IPS DF 6.9 (cell line): ENCODE data around the gene SARDH.

Source experiments
- DNase-seq: peaks from one replicate; pipeline ENCODE4 v3.0.0-alpha.2; 2013; ENCODE audit warnings: low read depth, low spot score
- H3K27ac ChIP-seq: one replicate; pipeline ENCODE4 v1.5.1; 2013; ENCODE audit warnings: low read length, control low read depth
- H3K27me3 ChIP-seq: 2 replicates; pipeline ENCODE4 v1.6.1; 2013; ENCODE audit warnings: mild to moderate bottlenecking, low read length; ENCODE audit not compliant: control insufficient read depth, insufficient read depth
- H3K36me3 ChIP-seq: 2 replicates; pipeline ENCODE4 v1.6.1; 2013; ENCODE audit warnings: low read length; ENCODE audit not compliant: control insufficient read depth, insufficient read depth
- H3K4me1 ChIP-seq: 2 replicates; pipeline ENCODE4 v1.6.1; 2013; ENCODE audit warnings: low read length; ENCODE audit not compliant: control insufficient read depth, insufficient read depth
- H3K4me3 ChIP-seq: 2 replicates; pipeline ENCODE4 v1.5.1; 2013; ENCODE audit warnings: mild to moderate bottlenecking, low read length
- H3K9me3 ChIP-seq: 2 replicates; pipeline ENCODE4 v1.6.1; 2013; ENCODE audit warnings: low read length, inconsistent platforms; ENCODE audit not compliant: control insufficient read depth, insufficient read depth
- WGBS: extraction: QIAGEN DNeasy Blood & Tissue Kit; methylation state at CpG from one replicate; pipeline ENCODE4 v1.1.7; 2013; ENCODE audit warnings: mixed read lengths, missing lambda C conversion rate; ENCODE audit not compliant: insufficient read length, insufficient coverage; 5-methylcytosine and 5-hydroxymethylcytosine counted together

The SARDH gene

GRCh38 chr9:133774799-133775198, 36.6 kb upstream of the SARDH start:
- no peaks in the 10 kb centered on the region for H3K9me3 ChIP-seq
- no peaks in the 10 kb centered on the region for H3K27me3 ChIP-seq
- DNase-seq = no peak
- H3K4me1 ChIP-seq = no peaks in the 10 kb centered on the region
- WGBS = no CpG with 5 or more reads among the region's 16 CpGs
- 0 out of 2 replicates have a peak, but pooled peaks cover 5% of the 10 kb centered on the region for H3K36me3 ChIP-seq
- H3K4me3 ChIP-seq = no peak overlapping the region
- no peak overlapping the region for H3K27ac ChIP-seq

- Histone ChIP-seq H3K4me1 (no peaks in the 10 kb centered on the region), H3K27me3 (no peaks in the 10 kb centered on the region), H3K9me3 (no peaks in the 10 kb centered on the region), H3K36me3 (0 out of 2 replicates have a peak, but pooled peaks cover 5% of the 10 kb centered on the region), H3K27ac (no peak overlapping the region), H3K4me3 (no peak overlapping the region)
- WGBS = no CpG with 5 or more reads among the region's 9 CpGs
- no peak for DNase-seq
Measured at GRCh38 chr9:133773889-133774655, 35.9 kb upstream of the SARDH start.

GRCh38 chr9:133772581-133772980, 34.4 kb upstream of the SARDH start:
- Histone ChIP-seq H3K4me3 (no peak overlapping the region), H3K4me1 (no peaks in the 10 kb centered on the region), H3K9me3 (no peaks in the 10 kb centered on the region), H3K27ac (no peak overlapping the region), H3K27me3 (no peaks in the 10 kb centered on the region), H3K36me3 (peaks cover 5% of the 10 kb centered on the region; the same call in 1 of the 2 replicates)
- WGBS = no CpG with 5 or more reads among the region's 7 CpGs
- no peak for DNase-seq

- Histone ChIP-seq H3K36me3 (peaks cover 5% of the 10 kb centered on the region; the same call in 1 of the 2 replicates), H3K4me3 (no peak overlapping the region), H3K27ac (no peak overlapping the region), H3K4me1 (no peaks in the 10 kb centered on the region), H3K27me3 (no peaks in the 10 kb centered on the region), H3K9me3 (no peaks in the 10 kb centered on the region)
- no peak for DNase-seq
- no CpG with 5 or more reads among the region's 26 CpGs for WGBS
Measured at GRCh38 chr9:133771486-133772482, 33.6 kb upstream of the SARDH start.

- Histone ChIP-seq H3K9me3 (no peaks in the 10 kb centered on the region), H3K27ac (no peak overlapping the region), H3K36me3 (peaks cover 5% of the 10 kb centered on the region; the same call in 1 of the 2 replicates), H3K4me3 (no peak overlapping the region), H3K4me1 (no peaks in the 10 kb centered on the region), H3K27me3 (no peaks in the 10 kb centered on the region)
- WGBS = no CpG with 5 or more reads among the region's 16 CpGs
- no peak for DNase-seq
Measured at GRCh38 chr9:133770076-133770777, 32.1 kb upstream of the SARDH start.

GRCh38 chr9:133769511-133770075, 31.4 kb upstream of the SARDH start:
- H3K4me1 ChIP-seq = no peaks in the 10 kb centered on the region
- no peak overlapping the region for H3K4me3 ChIP-seq
- DNase-seq = no peak
- WGBS = no CpG with 5 or more reads among the region's 17 CpGs
- H3K27ac ChIP-seq = no peak overlapping the region
- no peaks in the 10 kb centered on the region for H3K9me3 ChIP-seq
- H3K27me3 ChIP-seq = no peaks in the 10 kb centered on the region
- peaks cover 2% of the 10 kb centered on the region; the same call in 1 of the 2 replicates for H3K36me3 ChIP-seq

- no peaks in the 10 kb centered on the region for H3K27me3 ChIP-seq
- H3K27ac ChIP-seq = no peak overlapping the region
- DNase-seq = no peak
- H3K9me3 ChIP-seq = no peaks in the 10 kb centered on the region
- WGBS = no CpG with 5 or more reads among the region's 15 CpGs
- no peaks in the 10 kb centered on the region for H3K4me1 ChIP-seq
- H3K36me3 ChIP-seq = peaks cover 2% of the 10 kb centered on the region; the same call in 1 of the 2 replicates
- no peak overlapping the region for H3K4me3 ChIP-seq
Measured at GRCh38 chr9:133768859-133769510, 30.8 kb upstream of the SARDH start.

GRCh38 chr9:133768371-133768858, 30.3 kb upstream of the SARDH start:
- Histone ChIP-seq H3K27me3 (no peaks in the 10 kb centered on the region), H3K36me3 (peaks cover 2% of the 10 kb centered on the region), H3K27ac (no peak overlapping the region), H3K4me3 (no peak overlapping the region), H3K4me1 (no peaks in the 10 kb centered on the region), H3K9me3 (no peaks in the 10 kb centered on the region)
- no peak for DNase-seq
- WGBS = no CpG with 5 or more reads among the region's 17 CpGs

GRCh38 chr9:133767625-133768024, 29.5 kb upstream of the SARDH start:
- WGBS = no CpG with 5 or more reads among the region's 1 CpG
- Histone ChIP-seq H3K4me3 (no peak overlapping the region), H3K27me3 (no peaks in the 10 kb centered on the region), H3K4me1 (no peaks in the 10 kb centered on the region; the same call in 1 of the 2 replicates), H3K36me3 (peaks cover 2% of the 10 kb centered on the region), H3K9me3 (no peaks in the 10 kb centered on the region), H3K27ac (no peak overlapping the region)
- no peak for DNase-seq
